ENCODE measurements around the gene AMFR.

Gene AMFR

GRCh38 chr16:56332464-56333079 lies 92.8 kb downstream of the AMFR start:
- H3K4me1 ChIP-seq (ENCODE audit: control insufficient read depth, insufficient read depth, low read length) = no peaks in the 10 kb centered on the region
- TF ChIP-seq ZNF175 (tag by site-specific recombination; IDR thresholded peaks at IDR 0.05) (no peak), SP7 (tag by site-specific recombination; IDR thresholded peaks at IDR 0.05) (no peak), ZNF157 (tag by site-specific recombination; IDR thresholded peaks at IDR 0.05) (no peak), ZNF623 (tag by site-specific recombination; IDR thresholded peaks at IDR 0.05) (no peak), KLF1 (tag by site-specific recombination; IDR thresholded peaks at IDR 0.05) (0 out of 2 replicates have a peak, but pooled peaks have one; percentile 20)
- POLR2A ChIA-PET = interaction anchor here (0.8 kb wide), 1 partner anchor 24 kb away, joined by 3 read pairs; no protein-coding TSS in a partner anchor
- CTCF ChIA-PET = interaction anchor here (0.5 to 3.2 kb wide), 7 partner anchors 14 to 815 kb away, joined by 3 to 14 read pairs (median 4); no protein-coding TSS in a partner anchor
- no peaks in the 10 kb centered on the region for H3K9me3 ChIP-seq (ENCODE audit: control insufficient read depth, insufficient read depth, low read depth, low read length)
- H3K27ac ChIP-seq (ENCODE audit: extremely low read depth, low read depth, low read length) = no peak overlapping the region
- no peak overlapping the region for H3K4me3 ChIP-seq (ENCODE audit: low read depth, low read length)
- H3K36me3 ChIP-seq (ENCODE audit: control insufficient read depth in 2 of 2, insufficient read depth in 1 of 2, low read length in 2 of 2) = no peaks in the 10 kb centered on the region

- no peak overlapping the region for H3K27ac ChIP-seq (ENCODE audit: extremely low read depth, low read depth, low read length)
- H3K9me3 ChIP-seq (ENCODE audit: control insufficient read depth, insufficient read depth, low read depth, low read length) = no peaks in the 10 kb centered on the region
- TF ChIP-seq ZNF112 (tag by site-specific recombination; IDR thresholded peaks at IDR 0.05) = no peak
- TF ChIP-seq ZNF555 (tag by site-specific recombination; conservative IDR thresholded peaks at IDR 0.05) = no peak
- no peak for TF ChIP-seq KLF17 (tag by site-specific recombination; IDR thresholded peaks at IDR 0.05)
- no peak for TF ChIP-seq KLF10 (tag by site-specific recombination; IDR thresholded peaks at IDR 0.05)
- TF ChIP-seq ZBTB1 (tag by site-specific recombination; IDR thresholded peaks at IDR 0.05) = no peak
- TF ChIP-seq ZNF18 (tag by site-specific recombination; IDR thresholded peaks at IDR 0.05) = no peak
- TF ChIP-seq PRDM1 (tag by site-specific recombination; IDR thresholded peaks at IDR 0.05) = no peak
- H3K4me3 ChIP-seq (ENCODE audit: low read depth, low read length) = no peak overlapping the region
- no peaks in the 10 kb centered on the region for H3K4me1 ChIP-seq (ENCODE audit: control insufficient read depth, insufficient read depth, low read length)
- ChIA-PET CTCF (interaction anchor here (0.5 to 3.2 kb wide), 8 partner anchors 14 to 1872 kb away, joined by 3 to 14 read pairs (median 4); no protein-coding TSS in a partner anchor), POLR2A (interaction anchor here (0.8 kb wide), 1 partner anchor 25 kb away, joined by 3 read pairs; no protein-coding TSS in a partner anchor)
- H3K36me3 ChIP-seq (ENCODE audit: control insufficient read depth in 2 of 2, insufficient read depth in 1 of 2, low read length in 2 of 2) = no peaks in the 10 kb centered on the region
Measured at GRCh38 chr16:56331915-56332314, 93.4 kb downstream of the AMFR start.

- Histone ChIP-seq H3K9me3 (ENCODE audit: control insufficient read depth, insufficient read depth, low read depth, low read length) (no peaks in the 10 kb centered on the region), H3K4me3 (ENCODE audit: low read depth, low read length) (no peak overlapping the region), H3K27ac (ENCODE audit: extremely low read depth, low read depth, low read length) (no peak overlapping the region), H3K4me1 (ENCODE audit: control insufficient read depth, insufficient read depth, low read length) (no peaks in the 10 kb centered on the region), H3K36me3 (ENCODE audit: control insufficient read depth in 2 of 2, insufficient read depth in 1 of 2, low read length in 2 of 2) (no peaks in the 10 kb centered on the region)
- ChIA-PET POLR2A (no interaction called here), CTCF (interaction anchor here (0.6 to 3.2 kb wide), 5 partner anchors 13 to 1873 kb away, joined by 3 to 14 read pairs (median 4); no protein-coding TSS in a partner anchor)
- no peak for TF ChIP-seq TRIM28 (IDR thresholded peaks at IDR 0.05; ENCODE audit: borderline replicate concordance, low read length)
- no peak for TF ChIP-seq ZNF548 (tag by site-specific recombination; IDR thresholded peaks at IDR 0.05)
- TF ChIP-seq ZNF280D (tag by site-specific recombination; IDR thresholded peaks at IDR 0.05) = no peak
- peak; percentile 45 for TF ChIP-seq ZFHX2 (tag by site-specific recombination; conservative IDR thresholded peaks at IDR 0.05)
- TF ChIP-seq ZFP69B (tag by site-specific recombination; IDR thresholded peaks at IDR 0.05) = no peak
- TF ChIP-seq ZNF610 (tag by site-specific recombination; IDR thresholded peaks at IDR 0.05; ENCODE audit: borderline replicate concordance) = no peak
- TF ChIP-seq ZSCAN23 (tag by site-specific recombination; IDR thresholded peaks at IDR 0.05) = no peak
- TF ChIP-seq YY1 (tag by site-specific recombination; IDR thresholded peaks at IDR 0.05) = no peak
- no peak for TF ChIP-seq ZBTB49 (tag by site-specific recombination; IDR thresholded peaks at IDR 0.05; ENCODE audit: low read depth)
- TF ChIP-seq EGR2 (tag by site-specific recombination; IDR thresholded peaks at IDR 0.05; ENCODE audit: low read depth) = peak; percentile 72
- no peak for TF ChIP-seq ZNF692 (tag by site-specific recombination; IDR thresholded peaks at IDR 0.05)
Measured at GRCh38 chr16:56331399-56331798, 93.9 kb downstream of the AMFR start.
